LNCaP clone FGC (cell line): ENCODE measurements around the gene KCNC2.
"Not testable (repeated sequence)": the region's sequence is repeated elsewhere in the genome, so short reads cannot be mapped to it uniquely, and the experiment has no call there.

ENCODE experiments used
- DNase-seq: peaks from one replicate; pipeline ENCODE4 v3.0.0-alpha.2; 2011; ENCODE audit warnings: low read depth
- H3K4me3 ChIP-seq: 2 replicates; pipeline ENCODE4 v1.5.1; 2011; ENCODE audit warnings: mild to moderate bottlenecking, low read depth, low read length, control low read depth
- CTCF ChIP-seq: IDR thresholded peaks from 2 replicates; pipeline ENCODE4 v1.5.1; 2012; ENCODE audit warnings: mild to moderate bottlenecking; ENCODE audit not compliant: control insufficient read depth, insufficient read depth; ENCODE audit errors: extremely low read depth

Gene KCNC2

DNA sequence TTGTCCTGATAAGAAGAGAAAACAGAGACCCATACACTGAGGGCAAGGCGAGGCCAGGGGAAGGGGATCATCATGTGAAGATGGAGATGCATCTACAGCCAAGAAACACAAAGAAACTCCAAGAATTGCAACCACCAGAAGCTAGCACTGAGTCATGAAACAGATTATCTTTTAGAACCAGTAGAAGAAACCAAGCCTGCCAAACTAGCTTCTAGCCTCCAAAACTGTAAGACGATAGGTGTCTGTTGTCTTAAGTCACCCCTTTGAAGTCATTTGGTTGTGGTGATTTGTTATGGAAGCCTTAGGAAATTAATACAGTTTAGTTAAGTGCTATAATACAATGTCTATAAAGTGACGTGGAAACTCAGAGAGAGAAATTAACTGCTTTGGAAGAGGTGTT, 15.4 kb downstream of the KCNC2 start:
- H3K4me3 ChIP-seq, result no peak overlapping the region
- TF ChIP-seq CTCF, result no peak
- DNase-seq, result no peak

- H3K4me3 ChIP-seq, result no peak overlapping the region
- no peak for DNase-seq
- TF ChIP-seq CTCF, result no peak
Measured at GRCh38 chr12:75192196-75192595, 17.4 kb downstream of the KCNC2 start.

DNA sequence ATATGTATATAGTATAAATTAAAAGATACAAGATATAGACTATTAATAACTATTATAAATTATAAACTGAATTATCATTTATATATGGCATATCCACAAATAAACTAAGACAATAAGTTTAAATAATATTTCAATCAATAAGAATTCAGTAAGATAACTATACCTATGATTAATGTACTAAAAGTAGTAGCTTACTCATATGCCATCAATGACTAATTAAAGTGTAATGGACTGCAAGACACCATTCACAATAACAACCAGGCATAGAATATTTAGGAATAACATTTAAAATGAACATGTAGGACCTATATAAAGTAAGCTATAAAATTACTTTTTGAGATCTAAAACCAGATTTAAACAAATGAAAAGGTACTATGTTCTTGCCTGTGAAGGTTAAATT, 18.8 kb downstream of the KCNC2 start:
- no peak overlapping the region for H3K4me3 ChIP-seq
- DNase-seq, result no peak
- no peak for TF ChIP-seq CTCF

DNA sequence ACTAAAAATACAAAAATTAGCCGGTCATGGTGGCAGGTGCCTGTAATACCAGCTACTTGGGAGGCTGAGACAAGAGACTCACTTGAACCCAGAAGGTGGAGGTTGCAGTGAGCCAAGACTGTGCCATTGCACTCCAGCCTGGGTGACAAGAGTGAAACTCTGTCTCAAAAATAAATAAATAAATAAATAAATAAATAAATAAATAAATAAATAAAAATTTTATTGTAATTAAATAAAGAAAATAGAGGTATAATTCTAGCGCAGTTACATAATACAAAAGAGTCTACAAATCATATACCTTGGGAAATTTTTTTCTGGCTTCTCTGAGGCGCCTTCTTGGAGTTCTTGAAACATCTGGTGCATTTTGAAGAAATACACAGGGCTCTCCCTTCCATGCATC, 23.8 kb downstream of the KCNC2 start:
- not testable (repeated sequence) for H3K4me3 ChIP-seq, DNase-seq

DNA sequence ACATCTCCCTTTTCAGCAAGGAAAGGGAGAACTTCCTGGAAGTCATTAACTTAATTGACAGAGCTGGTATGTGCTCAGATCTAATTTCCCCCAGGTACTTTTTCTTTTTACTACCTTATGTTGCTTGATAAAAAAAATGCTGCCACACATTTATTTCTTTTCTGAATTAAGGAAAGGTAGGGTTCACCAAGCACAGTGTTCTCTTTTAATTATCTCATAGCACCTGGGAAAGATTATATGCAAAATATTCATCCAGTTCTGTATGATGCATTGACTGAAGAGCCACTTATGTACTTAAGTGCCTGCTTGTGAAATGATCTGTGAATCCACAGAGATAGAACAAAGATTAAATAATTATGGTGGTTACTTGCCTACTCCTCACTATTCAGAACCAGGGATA, 25.1 kb downstream of the KCNC2 start:
- no peak overlapping the region for H3K4me3 ChIP-seq
- DNase-seq, result no peak
- TF ChIP-seq CTCF, result no peak

DNA sequence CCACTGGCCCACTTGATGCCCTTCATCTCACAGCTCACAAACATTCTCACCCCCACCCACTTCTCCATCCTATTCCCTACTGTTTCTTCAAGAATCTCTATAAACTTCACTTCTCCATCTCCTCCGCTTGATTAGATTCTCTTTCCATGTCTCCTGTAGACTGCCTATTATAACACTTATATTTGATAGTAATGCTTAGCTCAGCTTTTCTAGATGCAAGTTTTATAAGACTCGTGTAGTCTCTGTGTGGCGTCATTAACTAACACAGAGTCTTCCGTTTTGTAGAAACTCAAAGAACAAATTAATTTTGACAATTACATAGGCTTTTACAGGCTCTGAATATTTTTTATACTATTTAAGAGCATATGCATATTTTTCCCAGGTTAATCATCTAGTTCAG, 25.7 kb downstream of the KCNC2 start:
- DNase-seq, result no peak
- no peak overlapping the region for H3K4me3 ChIP-seq
- TF ChIP-seq CTCF, result no peak

DNA sequence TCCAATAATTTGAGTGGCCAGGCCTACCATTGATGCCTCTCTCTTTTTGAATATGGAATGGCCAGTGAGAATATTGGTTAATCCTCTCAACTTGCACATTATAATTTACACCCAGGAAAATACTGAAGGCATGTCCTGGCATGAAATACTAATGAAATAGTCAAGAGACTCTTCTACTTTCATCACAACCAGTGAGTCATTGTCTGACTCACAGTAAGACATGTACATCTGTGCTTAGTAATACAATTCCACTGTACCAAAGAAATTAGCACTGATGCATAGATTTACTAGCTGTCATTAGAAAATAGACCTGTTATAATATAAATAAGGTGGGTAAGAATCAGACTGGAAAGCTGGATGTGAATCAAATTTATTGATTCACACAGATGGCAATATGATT, 31.6 kb downstream of the KCNC2 start:
- TF ChIP-seq CTCF, result no peak
- no peak for DNase-seq
- no peak overlapping the region for H3K4me3 ChIP-seq

- TF ChIP-seq CTCF, result no peak
- no peak overlapping the region for H3K4me3 ChIP-seq
- no peak for DNase-seq
Measured at GRCh38 chr12:75172611-75173010, 37.0 kb downstream of the KCNC2 start.
